HG03575 (cell line): Measurements from ENCODE around the gene MCF2L.
"Not testable (repeated sequence)": the region's sequence is repeated elsewhere in the genome, so short reads cannot be mapped to it uniquely, and the experiment has no call there.

Experiments
- ATAC-seq: cut with Tn5 transposase; IDR thresholded peaks from one replicate; pipeline ENCODE4 v1.9.1; 2021; ENCODE audit not compliant: unreplicated experiment, insufficient number of reproducible peaks, low FRiP score; ENCODE audit errors: extremely low read depth

MCF2L gene

DNA sequence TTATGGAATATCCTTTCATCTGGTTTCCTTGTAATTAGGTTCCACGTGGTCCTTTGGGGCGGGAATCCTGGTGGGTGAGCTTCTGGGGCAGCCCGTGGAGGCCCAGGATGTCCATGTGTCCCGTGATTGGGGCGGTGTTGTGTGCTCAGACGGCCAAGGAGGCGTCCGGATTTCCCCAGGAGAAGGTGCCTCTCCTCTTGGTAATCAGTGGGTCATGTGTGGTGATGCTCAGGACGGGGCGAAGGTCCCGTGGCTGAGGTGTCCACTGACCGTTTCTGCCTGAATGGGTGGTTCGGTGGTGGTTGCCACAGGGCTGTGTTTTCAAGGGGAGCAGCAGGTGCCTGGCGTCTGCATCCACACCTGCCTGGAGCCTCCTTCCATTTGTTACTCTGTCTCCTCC, 84.4 kb downstream of the MCF2L start:
- ATAC-seq = no peak

DNA sequence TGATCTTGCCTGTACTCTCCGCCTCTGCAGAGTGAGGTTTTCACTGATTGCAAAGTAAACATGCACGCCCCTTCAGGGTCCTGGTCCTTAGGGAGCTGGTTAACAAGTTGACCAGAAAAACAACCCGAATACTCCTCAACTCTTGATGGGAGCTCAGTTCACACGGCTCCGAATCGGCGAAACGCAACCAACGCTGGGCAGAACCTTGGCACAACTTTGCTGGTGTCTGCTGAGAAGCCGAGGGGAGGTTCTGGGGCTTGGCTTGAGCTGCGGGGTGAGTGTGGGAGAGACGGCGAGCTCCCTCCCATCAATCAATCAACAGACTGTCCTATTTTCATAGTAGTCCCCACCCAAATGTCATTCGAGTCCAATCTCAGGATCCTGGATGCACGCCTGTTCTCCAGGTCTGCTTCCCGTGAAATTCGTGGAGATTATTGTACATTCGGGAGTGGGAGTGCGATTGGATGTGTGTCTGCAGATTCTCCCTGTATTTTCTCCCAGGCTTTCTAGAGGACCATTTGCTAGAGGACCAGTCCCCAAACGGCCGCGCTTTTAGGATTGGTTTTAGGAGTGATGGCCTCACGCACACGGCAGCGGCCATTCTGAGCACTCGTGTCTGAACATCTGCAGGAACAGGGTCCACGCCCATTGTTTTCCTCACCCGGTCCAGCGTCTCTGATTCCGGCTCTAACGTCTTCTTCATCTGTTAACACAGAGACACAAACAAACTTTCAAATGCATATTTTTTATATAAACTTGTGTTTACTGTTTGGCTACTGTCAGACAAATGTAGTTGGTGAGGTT, 85.0 kb downstream of the MCF2L start:
- ATAC-seq = no peak

DNA sequence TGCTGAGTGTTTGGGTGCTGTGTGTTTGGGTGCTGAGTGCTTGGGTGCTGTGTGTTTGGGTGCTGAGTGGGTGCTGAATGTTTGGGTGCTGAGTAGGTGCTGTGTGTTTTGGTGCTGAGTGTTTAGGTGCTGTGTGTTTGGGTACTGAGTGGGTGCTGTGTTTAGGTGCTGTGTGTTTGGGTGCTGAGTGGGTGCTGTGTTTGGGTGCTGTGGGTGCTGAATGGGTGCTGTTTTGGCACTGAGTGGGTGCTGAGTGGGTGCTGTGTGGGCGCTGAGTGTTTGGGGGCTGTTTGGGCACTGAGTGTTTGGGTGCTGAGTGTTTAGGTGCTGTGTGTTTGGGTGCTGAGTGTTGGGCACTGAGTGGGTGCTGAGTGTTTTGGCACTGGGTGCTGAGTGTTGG, 88.1 kb downstream of the MCF2L start:
- ATAC-seq = no peak

DNA sequence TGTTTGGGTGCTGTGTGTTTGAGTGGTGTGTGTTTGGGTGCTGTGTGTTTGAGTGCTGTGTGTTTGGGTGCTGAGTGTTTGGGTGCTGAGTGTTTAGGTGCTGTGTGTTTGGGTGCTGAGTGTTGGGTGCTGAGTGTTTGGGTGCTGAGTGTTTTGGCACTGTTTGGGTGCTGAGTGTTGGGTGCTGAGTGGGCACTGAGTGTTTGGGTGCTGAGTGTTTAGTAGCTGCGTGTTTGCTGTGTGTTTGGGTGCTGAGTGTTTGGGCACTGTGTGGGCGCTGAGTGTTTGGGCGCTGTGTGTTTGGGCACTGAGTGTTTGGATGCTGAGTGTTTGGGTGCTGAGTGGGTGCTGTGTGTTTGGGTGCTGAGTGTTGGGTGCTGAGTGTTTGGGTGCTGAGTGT, 88.5 kb downstream of the MCF2L start:
- not testable (repeated sequence) for ATAC-seq

DNA sequence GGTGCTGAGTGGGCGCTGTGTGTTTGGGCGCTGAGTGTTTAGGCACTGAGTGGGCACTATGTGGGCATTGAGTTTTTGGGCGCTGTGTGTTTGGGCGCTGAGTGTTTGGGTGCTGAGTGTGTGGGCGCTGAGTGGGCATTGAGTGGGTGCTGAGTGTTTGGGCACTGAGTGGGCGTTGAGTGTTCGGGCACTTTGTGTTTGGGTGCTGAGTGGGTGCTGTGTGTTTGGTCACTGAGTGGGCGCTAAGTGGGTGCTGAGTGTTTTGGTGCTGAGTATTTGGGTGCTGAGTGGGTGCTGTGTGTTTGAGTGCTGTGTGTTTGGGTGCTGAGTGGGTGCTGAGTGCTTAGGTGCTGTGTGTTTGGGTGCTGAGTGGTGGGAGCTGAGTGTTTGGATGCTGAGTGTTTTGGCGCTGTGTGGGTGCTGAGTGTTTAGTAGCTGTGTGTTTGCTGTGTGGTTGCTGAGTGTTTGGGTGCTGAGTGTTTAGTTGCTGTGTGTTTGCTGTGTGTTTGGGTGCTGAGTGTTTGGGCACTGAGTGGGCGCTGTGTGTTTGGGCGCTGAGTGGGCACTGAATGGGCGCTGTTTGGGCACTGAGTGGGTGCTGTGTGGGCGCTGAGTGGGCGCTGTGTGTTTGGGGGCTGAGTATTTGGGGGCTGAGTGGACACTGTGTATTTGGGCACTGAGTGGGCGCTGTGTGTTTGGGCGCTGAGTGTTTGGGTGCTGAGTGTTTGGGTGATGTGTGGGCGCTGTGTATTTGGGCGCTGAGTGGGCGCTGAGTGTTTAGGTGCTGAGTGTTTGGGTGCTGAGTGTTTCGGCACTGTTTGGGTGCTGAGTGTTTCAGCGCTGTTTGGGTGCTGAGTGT, 89.3 kb downstream of the MCF2L start:
- no peak for ATAC-seq

DNA sequence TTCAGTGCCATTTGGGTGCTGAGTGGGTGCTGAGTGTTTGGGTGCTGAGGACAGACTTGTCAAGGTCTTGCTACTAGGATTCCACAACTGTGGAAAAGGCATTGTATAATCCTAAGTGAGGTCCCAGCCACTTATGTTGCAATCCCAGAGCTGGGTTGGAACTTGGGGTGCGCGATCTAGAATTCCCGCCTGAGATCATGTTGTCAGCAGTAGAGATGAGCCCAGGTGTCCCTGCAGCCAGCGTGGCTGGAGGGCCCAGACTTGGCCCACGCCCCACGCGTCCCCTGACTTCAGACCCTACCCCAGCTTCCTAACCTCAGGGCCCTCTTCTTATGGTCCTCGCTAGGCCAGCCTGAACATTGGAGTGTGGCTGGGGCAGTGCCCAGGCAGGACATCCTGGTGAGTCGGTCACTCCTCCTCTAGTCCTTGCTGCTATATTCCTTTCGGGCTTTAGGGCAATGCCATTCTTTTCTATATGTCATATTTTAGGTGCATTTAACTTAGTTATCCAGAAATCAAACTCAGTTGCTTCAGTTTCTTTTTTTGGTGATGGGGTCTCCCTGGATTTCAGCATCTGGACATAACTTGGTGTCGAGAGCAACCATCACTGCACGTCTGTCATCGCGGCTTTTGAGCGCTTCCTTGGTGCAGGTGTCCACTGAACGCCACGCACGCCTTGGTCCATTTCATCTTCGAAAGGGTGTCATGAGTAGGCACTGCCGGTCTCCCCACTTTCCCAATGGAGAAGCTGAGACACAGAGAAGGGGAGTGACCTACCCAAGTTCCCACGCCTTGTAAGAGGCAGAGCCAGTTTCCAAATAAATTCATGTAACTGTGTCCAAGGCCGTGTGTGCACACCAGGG, 90.2 kb downstream of the MCF2L start:
- ATAC-seq = no peak

DNA sequence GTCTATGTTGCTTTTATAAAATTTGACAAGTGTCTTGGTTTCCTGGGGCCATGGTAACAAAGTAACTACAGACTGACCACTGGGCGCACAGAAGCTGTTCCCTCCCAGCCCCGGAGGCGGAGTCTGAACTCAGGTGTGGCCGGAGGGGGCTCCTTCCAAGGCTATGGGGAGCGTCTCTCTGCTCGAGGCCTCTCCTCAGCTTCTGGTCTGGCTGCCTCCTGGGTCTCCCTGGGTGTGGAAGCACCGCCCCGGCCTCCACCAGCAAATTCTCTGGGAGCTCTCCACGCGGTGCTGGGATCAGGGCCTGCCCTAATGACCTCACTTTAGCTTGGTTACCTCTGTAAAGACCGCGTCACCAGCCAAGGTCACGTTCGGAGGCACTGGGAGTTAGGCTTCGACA, 90.9 kb downstream of the MCF2L start:
- ATAC-seq = no peak

DNA sequence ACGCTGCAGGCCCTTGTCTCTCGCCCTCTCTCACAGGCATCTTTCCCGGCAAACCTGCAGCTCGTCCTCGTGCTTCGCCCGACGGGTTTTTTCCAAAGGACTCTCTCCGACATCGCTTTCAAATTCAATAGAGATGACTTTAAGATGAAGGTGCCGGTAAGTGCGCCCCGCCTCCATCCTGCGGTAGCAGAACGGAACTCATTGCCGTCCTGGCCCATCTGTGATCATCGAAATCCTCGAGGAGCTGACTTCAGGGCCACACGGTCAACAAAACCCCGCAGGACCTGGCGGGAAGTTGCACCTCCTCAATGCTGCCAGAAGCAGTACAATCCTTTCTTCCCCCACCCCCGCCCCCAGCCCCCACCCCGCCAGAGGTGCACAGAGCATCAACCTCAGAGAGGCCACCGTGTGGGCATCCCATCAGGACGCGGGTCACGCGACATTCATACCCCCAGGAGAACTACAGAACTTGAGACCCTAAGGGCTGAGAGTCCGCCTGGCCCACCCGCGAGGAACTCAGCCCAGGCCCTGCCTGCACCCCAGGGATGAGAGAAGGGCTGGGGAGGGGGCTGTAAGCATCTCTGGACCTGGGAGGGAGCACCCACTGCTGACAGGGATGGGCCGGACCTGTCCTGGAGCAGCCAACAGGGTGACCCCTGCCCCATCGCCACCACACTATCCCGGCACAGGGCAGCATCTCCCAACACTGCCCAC, 91.7 kb downstream of the MCF2L start:
- no peak for ATAC-seq

DNA sequence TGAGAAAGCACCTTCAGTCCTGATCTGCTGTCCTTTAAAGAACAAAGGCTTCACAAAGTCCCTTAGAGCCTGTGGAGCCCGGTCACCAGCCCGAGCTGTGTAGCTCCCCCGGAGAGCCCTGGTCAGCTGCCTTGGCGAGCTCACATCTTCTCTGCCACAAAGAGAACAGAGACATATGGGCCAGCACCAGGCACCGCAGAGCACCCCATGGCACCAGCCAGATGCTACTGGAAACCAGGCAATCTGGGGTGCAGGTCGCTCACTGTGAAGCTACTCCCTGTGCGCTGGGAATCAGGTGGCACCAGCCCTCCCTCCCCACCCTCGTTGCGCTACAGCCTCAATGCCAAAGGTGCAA, 92.2 kb downstream of the MCF2L start:
- no peak for ATAC-seq

DNA sequence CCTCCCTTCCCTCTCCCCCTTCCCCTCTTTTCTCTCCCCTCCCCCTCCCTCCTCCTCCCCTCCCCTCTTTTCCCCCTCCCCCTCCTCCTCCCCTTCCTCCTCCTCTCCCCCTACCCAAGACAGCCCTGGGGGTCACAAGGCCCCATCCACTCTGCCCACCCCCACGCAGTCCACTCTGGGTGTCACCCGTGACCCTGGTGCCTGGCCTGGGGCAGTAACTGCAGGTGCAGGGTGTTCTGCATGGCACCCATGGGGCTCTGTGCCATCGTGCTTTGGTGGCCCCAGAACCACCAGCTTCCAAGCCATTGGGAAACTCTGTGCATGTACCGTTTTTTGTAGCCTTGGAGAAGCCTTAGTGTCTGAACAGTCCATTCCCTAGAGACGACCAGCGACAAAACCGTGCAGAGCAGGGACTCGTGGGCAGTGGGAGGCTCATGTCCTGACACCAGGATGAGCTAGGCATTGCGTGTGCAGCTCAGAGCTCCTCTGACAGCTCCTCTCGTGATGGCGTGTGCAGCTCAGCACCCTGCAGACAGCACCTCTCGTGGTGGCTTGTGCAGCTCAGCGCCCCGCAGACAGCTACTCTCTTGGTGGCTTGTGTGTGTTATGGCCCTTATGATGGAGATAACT, 92.9 kb downstream of the MCF2L start:
- ATAC-seq = no peak

DNA sequence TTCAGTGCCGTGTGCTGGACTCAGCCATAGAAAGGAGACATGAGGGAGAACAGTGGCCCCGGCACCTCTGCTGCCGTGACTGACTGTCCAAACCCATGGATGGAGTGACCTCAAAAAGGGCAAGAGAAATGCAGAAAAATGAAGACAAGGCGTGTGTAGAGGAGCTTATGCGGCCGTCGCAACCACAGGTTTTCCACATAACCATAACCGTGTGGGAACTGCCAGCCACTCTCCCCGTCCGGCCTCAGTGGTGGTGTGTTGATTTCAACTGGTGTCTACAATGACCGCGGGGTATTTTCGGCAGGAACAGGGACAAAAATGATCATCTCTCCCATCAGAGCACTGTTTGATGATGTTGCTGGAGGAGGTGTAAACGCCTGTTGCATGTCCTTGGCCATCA, 93.7 kb downstream of the MCF2L start:
- no peak for ATAC-seq

DNA sequence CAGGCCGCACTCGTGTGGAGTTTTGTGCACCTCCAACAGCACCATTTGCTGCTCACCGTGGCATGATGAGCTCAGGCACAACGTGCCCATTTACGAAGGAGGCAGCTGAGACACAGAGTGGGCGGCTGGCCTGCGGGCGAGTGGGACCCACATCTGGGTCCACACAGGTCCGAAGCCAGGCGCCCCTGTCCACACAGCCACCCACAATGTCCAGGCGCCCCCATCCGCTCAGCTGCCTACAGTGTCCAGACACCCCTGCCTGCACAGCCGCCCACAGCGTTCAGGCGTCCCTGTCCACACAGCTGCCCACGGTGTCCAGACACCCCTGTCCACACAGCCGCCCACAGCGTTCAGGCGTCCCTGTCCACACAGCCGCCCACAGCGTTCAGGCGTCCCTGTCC, 94.1 kb downstream of the MCF2L start:
- ATAC-seq = no peak

DNA sequence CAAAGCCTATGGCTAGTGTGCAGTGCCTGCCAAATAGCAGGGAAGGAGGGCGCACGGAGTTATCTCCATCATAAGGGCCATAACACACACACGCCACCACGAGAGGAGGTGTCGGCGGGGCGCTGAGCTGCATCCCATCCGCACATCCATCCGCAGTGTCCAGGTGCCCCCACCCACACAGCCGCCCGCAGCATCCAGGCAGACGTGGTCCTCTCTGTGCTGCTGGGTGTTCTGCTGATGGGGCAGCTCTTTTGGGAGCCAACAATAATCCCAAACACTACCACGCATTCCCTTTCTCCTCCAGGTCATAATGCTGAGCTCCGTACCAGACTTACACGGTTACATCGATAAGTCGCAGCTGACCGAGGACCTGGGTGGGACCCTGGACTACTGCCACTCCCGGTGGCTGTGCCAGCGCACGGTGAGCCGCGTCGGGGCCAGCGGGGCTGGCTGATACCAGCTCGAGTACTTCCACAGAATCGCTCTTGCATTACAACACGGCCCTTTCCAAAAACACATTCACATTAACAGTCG, 95.1 kb downstream of the MCF2L start:
- no peak for ATAC-seq

DNA sequence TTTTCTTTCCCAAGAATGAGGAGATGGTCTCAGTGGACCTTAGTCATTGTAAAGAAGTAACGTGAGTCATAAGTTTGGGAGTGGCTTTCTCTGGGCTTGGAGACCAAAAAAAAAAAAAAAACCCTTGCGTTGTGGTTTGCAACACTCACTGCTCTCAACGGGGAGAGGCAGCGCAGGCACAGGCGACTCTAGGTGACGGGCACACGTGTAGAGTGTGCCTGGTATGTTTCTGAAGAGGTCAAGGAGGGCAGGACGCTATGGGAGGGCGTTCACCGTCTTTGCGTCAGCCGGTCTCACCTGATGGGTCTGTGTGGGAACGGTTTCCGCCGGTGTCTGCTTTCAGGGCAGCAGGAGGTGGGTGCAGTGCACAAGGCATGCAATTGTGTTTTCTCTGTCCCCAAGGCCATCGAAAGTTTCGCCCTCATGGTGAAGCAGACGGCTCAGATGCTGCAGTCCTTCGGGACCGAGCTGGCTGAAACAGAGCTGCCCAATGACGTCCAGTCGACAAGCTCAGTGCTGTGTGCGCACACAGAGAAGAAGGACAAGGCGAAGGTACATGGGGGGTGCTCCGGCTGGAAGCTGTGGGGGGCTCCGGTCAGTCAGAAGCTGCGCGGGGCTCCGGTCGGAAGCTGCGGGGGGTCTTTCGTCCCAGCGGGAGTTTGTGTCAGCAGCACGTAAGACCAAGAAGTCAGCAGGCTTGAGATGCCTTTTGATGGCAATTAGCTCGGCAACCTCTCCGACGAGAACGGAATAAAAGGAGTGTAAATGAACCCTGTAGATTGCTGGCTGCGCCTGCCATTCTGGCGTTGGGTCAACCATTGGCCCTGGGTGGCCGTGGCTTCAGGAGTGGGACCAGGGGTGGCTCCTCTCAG, 95.8 kb downstream of the MCF2L start:
- ATAC-seq = no peak

DNA sequence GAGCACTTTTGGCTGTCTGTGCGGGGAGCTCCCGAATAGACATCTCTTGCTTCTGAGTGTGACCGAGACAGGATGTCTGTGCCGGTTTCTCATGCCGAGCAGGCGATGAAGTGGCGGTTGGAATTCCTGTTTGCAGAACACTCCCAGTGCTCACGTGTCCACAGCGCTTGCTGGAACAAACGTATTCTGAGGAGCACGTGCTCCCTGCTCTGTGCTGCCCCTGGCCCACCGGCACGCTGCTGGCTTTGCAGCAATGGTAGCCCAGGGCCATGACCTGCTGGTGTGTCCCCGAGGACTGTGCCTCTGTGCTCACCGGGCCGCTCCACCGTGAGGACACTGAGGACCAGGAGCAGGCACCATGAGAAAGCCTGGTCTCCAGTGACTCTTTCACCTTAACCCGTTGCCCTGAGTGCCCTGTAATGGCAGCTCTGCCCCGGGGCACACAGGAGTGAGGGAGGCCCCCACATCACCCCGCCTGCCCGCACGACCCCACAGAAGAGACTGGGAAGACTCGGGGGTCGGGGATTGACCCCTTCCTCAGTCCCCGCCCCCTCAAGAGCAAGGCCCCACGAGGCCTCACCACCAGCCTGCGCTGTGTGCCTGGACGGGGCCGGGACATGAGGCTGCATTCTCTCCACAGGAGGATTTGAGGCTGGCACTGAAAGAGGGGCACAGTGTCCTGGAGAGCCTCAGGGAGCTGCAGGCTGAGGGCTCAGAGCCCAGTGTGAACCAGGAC, 96.6 kb downstream of the MCF2L start:
- no peak for ATAC-seq

DNA sequence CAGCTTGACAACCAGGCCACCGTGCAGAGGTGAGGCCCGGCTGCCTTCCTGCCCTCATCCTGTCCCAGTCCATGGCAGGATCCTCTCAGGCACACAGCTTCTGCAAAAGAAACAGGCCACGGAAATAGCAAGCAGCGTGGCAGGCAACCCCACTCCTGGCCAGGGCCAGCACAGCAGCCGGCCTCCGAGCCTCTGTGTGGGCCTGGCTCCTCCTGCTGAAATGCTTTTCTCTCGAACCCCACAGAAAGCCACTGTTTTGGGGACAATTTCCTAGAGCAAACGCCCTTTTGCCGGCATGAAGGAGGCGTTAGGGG, 97.1 kb downstream of the MCF2L start:
- no peak for ATAC-seq

DNA sequence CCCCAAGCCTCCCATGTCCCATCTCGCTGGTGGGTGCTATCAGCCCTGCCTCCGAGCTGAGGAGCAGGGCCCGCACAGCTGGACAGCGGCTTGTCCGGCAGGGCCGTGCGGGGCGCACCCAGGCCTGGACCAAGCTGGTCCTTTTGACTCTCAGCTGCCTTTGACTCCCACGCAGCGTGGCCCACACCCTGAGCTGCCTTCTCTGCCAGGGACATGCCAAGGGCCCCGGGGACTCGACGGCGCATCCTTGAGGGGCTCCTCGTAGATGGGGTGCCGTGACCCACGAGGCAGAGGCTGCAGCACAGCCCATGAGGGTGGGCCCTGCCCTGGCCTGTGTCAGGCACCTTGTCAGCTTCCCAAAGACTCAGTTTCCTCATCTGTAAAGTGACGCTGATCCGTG, 97.7 kb downstream of the MCF2L start:
- ATAC-seq = no peak
